HG02642 (cell line): ENCODE results near the gene EVA1C.
"Not testable (repeated sequence)": the region's sequence is repeated elsewhere in the genome, so short reads cannot be mapped to it uniquely, and the experiment has no call there.

Experiments used
- ATAC-seq: cut with Tn5 transposase; IDR thresholded peaks from one replicate; pipeline ENCODE4 v1.9.1; 2021; ENCODE audit warnings: mild to moderate bottlenecking; ENCODE audit not compliant: unreplicated experiment, poor library complexity

EVA1C gene

GRCh38 chr21:32423320-32424190 is 11.0 kb downstream of the EVA1C start:
- no peak for ATAC-seq

GRCh38 chr21:32424191-32424535 is 11.7 kb downstream of the EVA1C start:
- ATAC-seq, result no peak

GRCh38 chr21:32424674-32425073 is 12.2 kb downstream of the EVA1C start:
- ATAC-seq, result no peak

- ATAC-seq, result no peak
Observed at GRCh38 chr21:32425628-32426027, 13.1 kb downstream of the EVA1C start.

- ATAC-seq, result no peak
Observed at GRCh38 chr21:32426066-32426465, 13.6 kb downstream of the EVA1C start.

GRCh38 chr21:32426592-32427051 is 14.1 kb downstream of the EVA1C start:
- no peak for ATAC-seq

GRCh38 chr21:32427958-32428623 is 15.6 kb downstream of the EVA1C start:
- ATAC-seq, result no peak

- ATAC-seq, result not testable (repeated sequence)
Observed at GRCh38 chr21:32432982-32433660, 20.6 kb downstream of the EVA1C start.

- ATAC-seq, result no peak
Observed at GRCh38 chr21:32437729-32438128, 25.2 kb downstream of the EVA1C start.

- no peak for ATAC-seq
Observed at GRCh38 chr21:32442566-32443318, 30.2 kb downstream of the EVA1C start.

GRCh38 chr21:32445101-32445500 is 32.6 kb downstream of the EVA1C start:
- no peak for ATAC-seq

- ATAC-seq, result not testable (repeated sequence)
Observed at GRCh38 chr21:32446440-32446839, 33.9 kb downstream of the EVA1C start.

- no peak for ATAC-seq
Observed at GRCh38 chr21:32447224-32447623, 34.7 kb downstream of the EVA1C start.

- no peak for ATAC-seq
Observed at GRCh38 chr21:32448803-32449594, 36.5 kb downstream of the EVA1C start.

- ATAC-seq, result not testable (repeated sequence)
Observed at GRCh38 chr21:32450881-32451701, 38.6 kb downstream of the EVA1C start.

GRCh38 chr21:32452191-32452590 is 39.7 kb downstream of the EVA1C start:
- ATAC-seq, result not testable (repeated sequence)

- ATAC-seq, result no peak
Observed at GRCh38 chr21:32452641-32453040, 40.1 kb downstream of the EVA1C start.

GRCh38 chr21:32455548-32455947 is 43.0 kb downstream of the EVA1C start:
- ATAC-seq, result no peak

GRCh38 chr21:32456497-32456918 is 44.0 kb downstream of the EVA1C start:
- no peak for ATAC-seq
